ENCODE measurements around the gene TFIP11.

DNA sequence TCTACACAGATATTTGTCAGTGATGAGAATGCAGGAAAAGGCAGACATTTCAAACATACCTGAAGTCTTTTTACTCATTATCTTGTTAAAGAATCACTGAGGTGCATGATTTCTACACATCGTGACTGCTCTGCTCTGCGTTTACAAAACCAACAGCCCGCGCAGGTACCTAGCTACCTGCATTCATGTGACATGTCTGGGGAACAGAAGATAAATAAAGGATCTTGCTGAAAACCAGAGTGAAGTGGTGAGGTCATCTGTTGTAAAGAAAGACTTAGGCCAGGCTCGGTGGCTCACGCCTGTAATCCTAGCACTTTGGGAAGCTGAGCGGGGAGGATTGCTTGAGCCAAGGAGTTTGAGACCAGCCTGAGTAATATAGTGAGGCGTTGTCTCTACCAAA lies 67.5 kb downstream of the TFIP11 start:
- no peak for TF ChIP-seq CTCF (IDR thresholded peaks at IDR 0.05; ENCODE audit: low read length)
- TF ChIP-seq EZH2 (IDR thresholded peaks at IDR 0.05; ENCODE audit: borderline replicate concordance, low read length) = no peak
